ENCODE data around the gene SPTBN4.
"Not testable (repeated sequence)": the region's sequence is repeated elsewhere in the genome, so short reads cannot be mapped to it uniquely, and the experiment has no call there.

SPTBN4 gene

DNA sequence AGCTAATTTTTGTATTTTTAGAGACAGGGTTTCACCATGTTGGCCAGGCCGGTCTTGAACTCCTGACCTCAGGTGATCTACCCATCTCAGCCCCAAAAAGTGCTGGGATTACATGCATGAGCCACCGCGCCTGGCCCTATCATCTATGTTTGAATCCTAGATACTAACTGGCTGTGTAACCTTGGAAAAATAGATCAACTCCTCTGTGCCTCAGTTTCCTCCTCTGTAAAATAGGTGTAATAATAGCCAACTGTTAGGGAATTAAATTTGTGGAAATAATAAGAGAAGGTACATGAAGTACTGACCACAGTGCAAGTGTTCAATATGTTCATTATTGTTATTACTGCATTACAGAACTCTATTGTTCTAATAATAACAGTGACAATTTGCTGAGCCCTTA is 4.3 kb downstream of the SPTBN4 start:
- Histone ChIP-seq H3K27ac (ENCODE audit: low read length) (no peak overlapping the region), H3K4me3 (ENCODE audit: low read length) (no peak overlapping the region), H3K27me3 (ENCODE audit: insufficient read depth, low read length) (peaks cover 27% of the 10 kb centered on the region), H3K4me1 (ENCODE audit: insufficient read depth, low read length) (0 out of 2 replicates have a peak, but pooled peaks cover under 1% of the 10 kb centered on the region), H3K9me3 (ENCODE audit: insufficient read depth, low read depth, low read length) (no peaks in the 10 kb centered on the region), H3K36me3 (ENCODE audit: insufficient read depth, low read depth, low read length) (no peaks in the 10 kb centered on the region), H3K9ac (ENCODE audit: low read depth, low read length) (no peak overlapping the region)

DNA sequence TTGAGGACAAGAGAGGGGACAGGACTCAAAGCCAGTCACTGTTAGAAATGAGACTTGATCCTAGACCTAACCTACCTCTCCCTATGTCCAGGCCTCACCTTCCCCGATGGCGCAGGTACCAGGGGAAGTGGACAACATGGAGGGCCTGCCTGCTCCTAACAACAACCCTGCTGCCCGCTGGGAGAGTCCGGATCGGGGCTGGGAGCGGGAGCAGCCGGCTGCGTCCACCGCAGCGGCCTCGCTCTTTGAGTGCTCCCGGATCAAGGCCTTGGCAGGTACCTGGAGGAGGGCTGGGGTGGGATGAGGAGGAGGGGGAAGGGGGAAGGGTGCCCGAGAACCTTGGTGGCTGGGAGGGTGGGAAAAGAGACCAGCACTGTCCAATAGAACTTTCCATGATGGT is 5.7 kb downstream of the SPTBN4 start:
- H3K9ac ChIP-seq (ENCODE audit: low read depth, low read length) = no peak overlapping the region
- H3K9me3 ChIP-seq (ENCODE audit: insufficient read depth, low read depth, low read length) = no peaks in the 10 kb centered on the region
- no peaks in the 10 kb centered on the region for H3K36me3 ChIP-seq (ENCODE audit: insufficient read depth, low read depth, low read length)
- no peak overlapping the region for H3K27ac ChIP-seq (ENCODE audit: low read length)
- H3K4me1 ChIP-seq (ENCODE audit: insufficient read depth, low read length) = no peaks in the 10 kb centered on the region
- peaks cover 15% of the 10 kb centered on the region for H3K27me3 ChIP-seq (ENCODE audit: insufficient read depth, low read length)
- H3K4me3 ChIP-seq (ENCODE audit: low read length) = no peak overlapping the region

DNA sequence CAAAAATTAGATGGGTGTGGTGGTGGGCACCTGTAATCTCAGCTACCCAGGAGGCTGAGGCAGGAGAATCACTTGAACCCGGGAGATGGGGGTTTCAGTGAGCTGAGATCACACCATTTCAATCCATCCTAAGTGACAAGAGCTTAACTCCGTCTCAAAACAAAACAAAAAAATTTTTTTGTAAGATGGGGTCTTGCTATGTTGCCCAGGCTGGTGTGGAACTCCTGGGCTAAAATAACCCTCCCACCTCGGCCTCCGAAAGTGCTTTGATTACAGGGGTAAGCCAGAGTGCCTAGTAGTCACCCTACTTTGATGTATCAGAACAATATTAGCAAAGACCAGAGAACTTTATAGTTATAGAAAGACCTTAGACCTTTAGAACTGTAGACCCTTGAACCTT is 7.9 kb downstream of the SPTBN4 start:
- Histone ChIP-seq H3K36me3 (ENCODE audit: insufficient read depth, low read depth, low read length) (no peaks in the 10 kb centered on the region), H3K9me3 (ENCODE audit: insufficient read depth, low read depth, low read length) (no peaks in the 10 kb centered on the region), H3K9ac (ENCODE audit: low read depth, low read length) (no peak overlapping the region), H3K27me3 (ENCODE audit: insufficient read depth, low read length) (no peaks in the 10 kb centered on the region), H3K4me1 (ENCODE audit: insufficient read depth, low read length) (no peaks in the 10 kb centered on the region), H3K27ac (ENCODE audit: low read length) (no peak overlapping the region), H3K4me3 (ENCODE audit: low read length) (no peak overlapping the region)

DNA sequence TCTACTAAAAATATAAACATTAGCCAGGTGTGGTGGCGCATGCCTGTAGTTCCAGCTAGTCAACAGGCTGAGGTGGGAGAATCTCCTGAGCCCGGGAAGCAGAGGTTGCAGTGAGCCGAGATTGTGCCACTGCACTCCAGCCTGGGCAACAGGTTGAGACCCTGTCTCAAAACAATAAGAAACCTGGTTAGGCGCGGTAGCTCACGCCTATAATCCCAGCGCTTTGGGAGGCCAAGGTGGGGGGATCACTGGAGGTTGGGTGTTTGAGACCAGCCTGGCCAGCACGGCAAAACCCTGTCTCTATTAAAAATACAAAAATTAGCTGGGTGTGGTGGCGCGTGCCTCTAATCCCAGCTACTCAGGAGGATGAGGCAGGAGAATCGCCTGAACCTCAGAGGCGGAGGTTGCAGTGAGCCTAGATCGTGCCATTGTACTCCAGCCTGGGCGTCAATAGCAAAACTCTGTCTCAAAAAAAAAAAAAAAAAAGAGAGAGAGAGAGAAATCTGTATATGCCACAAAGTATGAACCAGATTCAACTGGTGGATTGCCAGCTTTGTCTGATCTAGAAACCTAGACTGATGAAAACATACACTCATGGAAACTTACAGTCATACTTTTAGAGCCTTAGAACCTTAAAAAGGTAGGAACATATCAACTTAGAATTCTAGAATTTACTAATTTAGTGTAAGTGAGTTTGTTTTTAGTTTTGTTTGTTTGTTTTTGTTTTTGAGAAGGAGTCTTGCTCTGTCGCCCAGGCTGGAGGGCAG is 9.3 kb downstream of the SPTBN4 start:
- not testable (repeated sequence) for H3K9me3 ChIP-seq (ENCODE audit: insufficient read depth, low read depth, low read length); H3K27me3 ChIP-seq (ENCODE audit: insufficient read depth, low read length); H3K4me1 ChIP-seq (ENCODE audit: insufficient read depth, low read length); H3K4me3 ChIP-seq (ENCODE audit: low read length); H3K9ac ChIP-seq (ENCODE audit: low read depth, low read length); H3K27ac ChIP-seq (ENCODE audit: low read length); H3K36me3 ChIP-seq (ENCODE audit: insufficient read depth, low read depth, low read length)

DNA sequence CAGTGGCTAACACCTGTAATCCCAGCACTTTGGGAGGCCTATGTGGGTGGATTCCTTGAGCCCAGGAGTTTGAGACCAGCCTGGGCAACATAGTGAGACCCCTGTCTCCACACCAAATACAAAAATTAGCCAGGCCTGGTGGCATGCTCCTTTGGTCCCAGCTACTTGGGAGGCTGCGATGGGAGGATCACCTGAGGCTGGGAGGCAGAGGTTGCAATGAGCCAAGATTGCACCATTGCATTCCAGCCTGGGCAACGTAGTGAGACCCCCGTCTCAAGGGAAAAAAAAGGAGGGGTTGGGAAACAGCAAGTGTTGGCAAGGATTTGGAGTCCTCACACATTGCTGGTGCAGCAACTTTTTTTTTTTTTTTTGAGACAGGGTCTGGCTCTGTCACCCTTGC is 19.2 kb downstream of the SPTBN4 start:
- Histone ChIP-seq H3K4me1 (ENCODE audit: insufficient read depth, low read length) (no peaks in the 10 kb centered on the region), H3K27ac (ENCODE audit: low read length) (no peak overlapping the region), H3K4me3 (ENCODE audit: low read length) (no peak overlapping the region), H3K9me3 (ENCODE audit: insufficient read depth, low read depth, low read length) (no peaks in the 10 kb centered on the region), H3K36me3 (ENCODE audit: insufficient read depth, low read depth, low read length) (no peaks in the 10 kb centered on the region), H3K9ac (ENCODE audit: low read depth, low read length) (no peak overlapping the region), H3K27me3 (ENCODE audit: insufficient read depth, low read length) (peaks cover 4% of the 10 kb centered on the region; the same call in 1 of the 2 replicates)

DNA sequence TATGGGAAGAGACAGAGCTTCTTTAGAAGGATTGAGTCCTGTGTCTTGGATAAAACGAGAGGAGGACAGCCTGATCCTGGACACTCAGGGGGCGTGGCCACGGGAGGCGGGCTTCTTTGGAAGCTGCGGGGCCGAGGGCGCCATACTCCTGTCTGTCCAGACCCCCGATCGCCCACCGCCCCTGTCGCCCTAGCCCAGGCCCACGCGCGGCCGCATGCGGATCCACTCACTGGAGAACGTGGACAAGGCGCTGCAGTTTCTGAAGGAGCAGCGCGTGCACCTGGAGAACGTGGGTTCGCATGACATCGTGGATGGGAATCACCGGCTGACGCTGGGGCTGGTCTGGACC is 23.1 kb downstream of the SPTBN4 start:
- Histone ChIP-seq H3K27ac (ENCODE audit: low read length) (no peak overlapping the region), H3K4me3 (ENCODE audit: low read length) (no peak overlapping the region), H3K27me3 (ENCODE audit: insufficient read depth, low read length) (peaks cover 23% of the 10 kb centered on the region), H3K9me3 (ENCODE audit: insufficient read depth, low read depth, low read length) (no peaks in the 10 kb centered on the region), H3K36me3 (ENCODE audit: insufficient read depth, low read depth, low read length) (no peaks in the 10 kb centered on the region), H3K9ac (ENCODE audit: low read depth, low read length) (no peak overlapping the region), H3K4me1 (ENCODE audit: insufficient read depth, low read length) (no peaks in the 10 kb centered on the region)

DNA sequence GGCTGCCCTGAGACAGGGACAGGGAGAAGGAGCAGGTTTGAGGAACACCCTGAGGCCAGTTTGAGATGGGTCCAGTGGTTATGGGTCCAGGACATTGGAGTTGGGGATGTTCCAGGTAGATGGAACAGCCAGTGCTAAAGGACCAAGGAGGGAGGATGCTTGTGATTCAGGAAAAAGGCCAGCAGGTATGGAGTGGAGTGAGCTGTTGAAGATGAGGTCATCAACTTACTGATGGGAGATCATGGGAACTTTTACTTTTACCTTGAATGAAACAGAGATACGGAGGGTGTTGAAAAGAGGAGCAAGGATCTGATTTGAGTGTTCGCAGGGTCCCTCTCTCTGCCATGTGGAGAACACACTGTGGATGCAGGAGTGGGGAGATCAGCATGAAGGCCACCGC is 25.5 kb downstream of the SPTBN4 start:
- Histone ChIP-seq H3K27ac (ENCODE audit: low read length) (no peak overlapping the region), H3K9me3 (ENCODE audit: insufficient read depth, low read depth, low read length) (no peaks in the 10 kb centered on the region), H3K9ac (ENCODE audit: low read depth, low read length) (no peak overlapping the region), H3K36me3 (ENCODE audit: insufficient read depth, low read depth, low read length) (no peaks in the 10 kb centered on the region), H3K4me3 (ENCODE audit: low read length) (no peak overlapping the region), H3K27me3 (ENCODE audit: insufficient read depth, low read length) (peaks cover 22% of the 10 kb centered on the region), H3K4me1 (ENCODE audit: insufficient read depth, low read length) (no peaks in the 10 kb centered on the region)

DNA sequence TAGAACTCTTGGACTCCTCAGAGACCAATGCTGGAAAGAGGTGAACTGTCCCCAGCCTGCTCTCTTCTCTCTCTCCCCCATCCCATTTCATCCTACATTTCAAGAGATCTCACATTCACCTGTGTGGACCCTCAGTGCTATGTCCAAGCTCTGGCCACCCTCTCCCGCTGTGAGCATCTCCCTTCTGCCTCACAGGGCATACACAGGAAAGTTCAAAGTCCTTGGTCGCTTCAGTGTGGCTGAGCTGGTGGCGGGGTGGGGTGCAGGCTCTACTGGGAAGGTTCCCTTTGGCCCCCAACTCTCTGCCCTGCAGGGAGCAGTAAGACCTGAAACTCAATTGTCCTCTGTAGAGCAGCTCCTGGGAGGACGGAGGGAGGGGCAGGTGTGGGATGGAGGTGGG is 27.0 kb downstream of the SPTBN4 start:
- peaks cover 22% of the 10 kb centered on the region for H3K27me3 ChIP-seq (ENCODE audit: insufficient read depth, low read length)
- no peak overlapping the region for H3K9ac ChIP-seq (ENCODE audit: low read depth, low read length)
- H3K27ac ChIP-seq (ENCODE audit: low read length) = no peak overlapping the region
- no peaks in the 10 kb centered on the region for H3K9me3 ChIP-seq (ENCODE audit: insufficient read depth, low read depth, low read length)
- H3K4me1 ChIP-seq (ENCODE audit: insufficient read depth, low read length) = no peaks in the 10 kb centered on the region
- no peak overlapping the region for H3K4me3 ChIP-seq (ENCODE audit: low read length)
- no peaks in the 10 kb centered on the region for H3K36me3 ChIP-seq (ENCODE audit: insufficient read depth, low read depth, low read length)

DNA sequence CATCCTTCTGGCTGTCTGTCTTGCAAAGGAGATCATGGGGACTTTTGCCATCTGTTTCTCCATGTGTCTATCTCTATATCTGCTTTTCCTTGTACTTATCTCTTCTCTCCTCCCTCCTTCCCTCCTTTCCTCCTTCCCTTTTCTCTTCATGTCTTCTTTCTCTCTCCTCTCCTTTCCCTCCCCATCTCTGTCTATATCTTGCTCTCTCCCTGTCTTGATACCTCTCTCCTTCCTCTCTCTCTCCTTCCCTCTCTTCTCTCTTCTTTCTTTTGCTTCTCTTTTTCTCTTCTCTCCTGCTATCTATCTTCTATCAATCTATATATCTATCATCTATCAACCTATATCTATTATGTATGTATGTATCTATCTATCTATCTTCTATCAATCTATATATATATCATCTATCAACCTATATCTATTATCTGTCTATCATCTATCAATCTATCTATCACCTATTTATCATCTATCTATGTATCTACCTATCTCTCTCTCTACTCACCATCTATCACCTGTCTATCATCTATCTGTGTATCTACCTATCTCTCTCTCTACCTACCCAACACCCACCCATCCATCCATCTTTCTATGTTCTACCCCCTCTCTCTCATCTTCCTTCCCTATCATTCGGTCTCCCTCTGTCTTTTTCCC is 27.5 kb downstream of the SPTBN4 start:
- Histone ChIP-seq H3K4me1 (ENCODE audit: insufficient read depth, low read length) (no peaks in the 10 kb centered on the region), H3K27me3 (ENCODE audit: insufficient read depth, low read length) (peaks cover 22% of the 10 kb centered on the region), H3K36me3 (ENCODE audit: insufficient read depth, low read depth, low read length) (no peaks in the 10 kb centered on the region), H3K9ac (ENCODE audit: low read depth, low read length) (no peak overlapping the region), H3K4me3 (ENCODE audit: low read length) (no peak overlapping the region), H3K27ac (ENCODE audit: low read length) (no peak overlapping the region), H3K9me3 (ENCODE audit: insufficient read depth, low read depth, low read length) (no peaks in the 10 kb centered on the region)

DNA sequence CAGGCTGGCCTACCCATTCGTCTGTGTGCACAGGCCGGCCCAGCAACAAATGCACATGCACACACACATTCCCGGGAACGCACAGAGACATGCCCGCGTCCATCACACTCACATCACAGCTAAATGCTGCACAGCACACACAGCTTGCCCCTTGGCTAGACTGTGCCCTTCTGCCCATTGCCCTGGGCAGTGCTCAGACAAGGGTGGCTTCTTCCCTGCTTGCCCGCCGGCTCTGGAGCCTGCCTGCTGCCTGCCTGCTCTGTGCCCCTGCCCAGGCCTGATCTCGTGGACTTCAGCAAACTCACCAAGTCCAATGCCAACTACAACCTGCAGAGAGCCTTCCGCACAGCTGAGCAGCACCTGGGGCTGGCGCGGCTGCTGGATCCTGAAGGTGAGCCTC is 30.4 kb downstream of the SPTBN4 start:
- no peak overlapping the region for H3K9ac ChIP-seq (ENCODE audit: low read depth, low read length)
- H3K9me3 ChIP-seq (ENCODE audit: insufficient read depth, low read depth, low read length) = no peaks in the 10 kb centered on the region
- no peak overlapping the region for H3K4me3 ChIP-seq (ENCODE audit: low read length)
- no peak overlapping the region for H3K27ac ChIP-seq (ENCODE audit: low read length)
- no peaks in the 10 kb centered on the region for H3K4me1 ChIP-seq (ENCODE audit: insufficient read depth, low read length)
- no peaks in the 10 kb centered on the region for H3K36me3 ChIP-seq (ENCODE audit: insufficient read depth, low read depth, low read length)
- H3K27me3 ChIP-seq (ENCODE audit: insufficient read depth, low read length) = peaks cover 22% of the 10 kb centered on the region

DNA sequence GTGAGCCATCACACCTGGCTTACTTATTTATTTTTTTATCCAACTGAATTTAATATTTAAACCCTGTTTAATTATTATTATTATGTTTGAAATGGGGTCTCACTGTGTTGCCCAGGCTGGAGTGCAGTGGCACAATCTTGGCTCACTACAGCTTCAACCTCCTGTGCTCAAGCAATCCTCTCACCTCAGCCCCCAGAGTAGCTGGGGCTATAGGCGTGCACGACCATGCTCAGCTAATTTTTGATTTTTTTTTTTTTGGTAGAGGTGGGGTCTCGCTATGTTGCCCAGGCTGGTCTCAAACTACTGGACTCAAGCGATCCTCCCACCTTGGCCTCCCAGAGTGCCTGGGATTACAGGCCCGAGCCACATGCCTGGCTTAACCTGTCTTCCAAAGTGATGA is 32.5 kb downstream of the SPTBN4 start:
- Histone ChIP-seq H3K9me3 (ENCODE audit: insufficient read depth, low read depth, low read length) (no peaks in the 10 kb centered on the region), H3K36me3 (ENCODE audit: insufficient read depth, low read depth, low read length) (no peaks in the 10 kb centered on the region)

DNA sequence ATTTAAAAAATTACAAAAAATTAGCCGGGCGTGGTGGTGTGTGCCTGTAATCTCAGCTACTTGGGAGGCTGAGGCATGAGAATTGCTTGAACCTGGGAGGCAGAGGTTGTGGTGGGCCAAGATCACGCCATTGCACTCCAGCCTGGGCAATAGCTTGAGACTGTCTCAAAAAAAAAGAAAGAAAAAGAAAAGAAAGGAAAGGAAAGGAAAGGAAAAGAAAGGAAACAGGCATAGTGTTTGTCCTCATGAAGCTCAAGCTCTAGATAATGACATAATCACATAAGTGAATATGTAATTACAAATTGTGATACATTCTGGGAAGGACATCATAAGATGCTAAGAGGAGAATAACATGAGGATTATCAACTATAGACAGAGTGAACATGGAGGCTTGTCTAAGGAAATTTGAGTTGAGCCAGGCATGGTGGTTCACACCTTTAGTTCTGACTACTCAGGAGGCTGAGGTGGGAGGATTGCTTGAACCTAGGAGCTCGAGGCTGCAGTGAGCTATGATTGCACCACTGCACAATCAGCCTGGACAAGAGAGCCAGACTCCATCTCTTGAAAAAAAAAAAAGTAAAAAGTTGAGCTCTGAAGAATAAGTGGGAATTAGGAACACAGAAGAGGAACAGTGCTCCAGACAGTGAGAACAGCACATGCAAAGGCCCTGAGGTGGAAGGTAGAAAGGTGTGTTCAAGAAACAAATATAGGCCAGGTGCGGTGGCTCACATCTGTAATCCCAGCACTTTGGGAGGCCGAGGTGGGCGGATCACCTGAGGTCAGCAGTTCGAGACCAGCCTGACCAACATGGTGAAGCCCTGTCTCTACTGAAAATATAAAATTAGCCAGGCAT is 34.1 kb downstream of the SPTBN4 start:
- H3K9me3 ChIP-seq (ENCODE audit: insufficient read depth, low read depth, low read length); H3K27ac ChIP-seq (ENCODE audit: low read length); H3K27me3 ChIP-seq (ENCODE audit: insufficient read depth, low read length); H3K4me3 ChIP-seq (ENCODE audit: low read length); H3K4me1 ChIP-seq (ENCODE audit: insufficient read depth, low read length); H3K9ac ChIP-seq (ENCODE audit: low read depth, low read length); H3K36me3 ChIP-seq (ENCODE audit: insufficient read depth, low read depth, low read length): not testable (repeated sequence)

More for the DNA sequence above, 32.5 kb downstream of the SPTBN4 start:
- Histone ChIP-seq H3K9ac (ENCODE audit: low read depth, low read length) (no peak overlapping the region), H3K27me3 (ENCODE audit: insufficient read depth, low read length) (peaks cover 8% of the 10 kb centered on the region), H3K4me1 (ENCODE audit: insufficient read depth, low read length) (no peaks in the 10 kb centered on the region), H3K27ac (ENCODE audit: low read length) (no peak overlapping the region), H3K4me3 (ENCODE audit: low read length) (no peak overlapping the region)

Data from iPS-20b (cell line).